Bone marrow (tissue), 2 donors: Measurements from ENCODE around the gene ADNP.
"Not testable (repeated sequence)": the region's sequence is repeated elsewhere in the genome, so short reads cannot be mapped to it uniquely, and the experiment has no call there.

Experiments
- DNase-seq, 2 donors: peaks; one replicate each; lab custom pipeline; 2025; lab: John Stamatoyannopoulos, UW

The ADNP gene

DNA sequence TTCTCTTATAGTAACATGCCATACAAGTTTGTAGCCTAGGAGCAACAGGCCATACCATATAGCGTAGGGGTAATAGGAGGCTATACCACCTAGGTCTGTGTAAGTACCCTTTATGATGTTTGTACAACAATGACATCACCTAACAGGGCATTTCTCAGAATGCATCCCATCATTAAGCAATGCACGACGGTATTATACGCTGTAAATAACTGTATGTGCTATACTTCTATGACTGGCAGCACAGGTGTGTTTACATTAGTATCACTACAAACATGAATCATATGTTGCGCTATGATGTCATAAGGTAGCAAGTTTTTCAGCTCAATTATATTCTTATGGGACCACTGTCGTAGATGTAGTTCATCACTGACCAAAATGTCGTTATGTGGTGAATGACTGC is 31.0 kb downstream of the ADNP start:
- no peak for DNase-seq

DNA sequence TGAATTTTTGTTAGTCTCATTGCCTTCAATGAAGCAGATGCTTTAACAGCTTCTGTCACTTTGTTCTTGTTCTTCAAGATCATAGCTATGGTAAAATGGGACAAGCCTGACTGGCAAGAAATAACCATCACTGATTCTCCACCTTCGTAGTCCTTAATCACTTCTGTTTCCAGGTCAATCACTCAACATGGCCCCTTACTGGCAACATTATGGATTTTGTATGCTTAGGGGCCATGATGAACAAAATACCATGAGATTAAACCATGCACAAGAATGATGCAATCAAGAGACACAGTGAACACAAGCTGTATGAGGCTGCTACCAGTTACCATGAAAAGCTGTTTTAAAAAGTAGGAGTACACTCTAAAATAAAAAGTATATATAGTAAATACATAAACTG is 32.8 kb downstream of the ADNP start:
- no peak for DNase-seq

- DNase-seq, result no peak
Observed at GRCh38 chr20:50895111-50895830, 36.0 kb downstream of the ADNP start.

DNA sequence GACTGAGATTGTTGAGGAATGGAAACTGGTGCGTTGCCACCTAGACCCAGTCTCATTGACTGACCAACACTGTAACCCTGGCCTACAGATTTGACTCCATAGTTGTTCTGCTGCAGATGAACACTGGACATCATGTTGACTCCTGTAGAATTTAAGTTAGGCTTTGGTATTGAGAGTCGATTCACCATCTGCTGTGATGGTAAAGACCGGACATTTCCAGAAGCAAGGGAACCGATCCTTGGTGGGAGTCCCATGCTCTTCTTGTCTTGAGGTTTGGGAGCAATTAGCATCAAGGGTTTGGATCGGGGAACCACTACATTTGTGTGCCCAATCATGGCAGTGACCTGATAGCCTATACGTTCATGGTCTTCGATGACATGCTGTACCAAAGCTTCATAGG is 37.6 kb downstream of the ADNP start:
- no peak for DNase-seq

- DNase-seq, result no peak
Observed at GRCh38 chr20:50892394-50892793, 38.8 kb downstream of the ADNP start.

DNA sequence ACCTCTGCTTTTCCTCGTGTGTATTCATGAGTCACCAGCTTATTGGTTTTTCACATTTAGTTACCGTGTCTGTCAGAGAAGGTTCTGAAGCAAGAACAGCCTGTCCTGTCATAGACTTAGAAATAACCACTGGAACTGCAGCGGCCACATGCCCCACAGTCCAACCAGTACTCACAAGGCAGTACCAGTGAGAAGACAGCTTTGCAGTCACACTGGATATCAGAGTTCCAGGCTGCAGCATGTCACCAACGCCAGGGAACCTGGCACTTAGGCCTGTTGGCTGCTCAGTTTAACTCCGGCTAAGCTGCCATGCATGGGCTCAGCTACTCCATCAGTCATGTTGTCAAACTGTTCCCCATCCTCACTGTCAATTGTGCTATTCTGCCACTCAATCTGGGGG is 40.1 kb downstream of the ADNP start:
- no peak for DNase-seq

GRCh38 chr20:50887576-50887975 is 43.7 kb downstream of the ADNP start:
- DNase-seq, result no peak

DNA sequence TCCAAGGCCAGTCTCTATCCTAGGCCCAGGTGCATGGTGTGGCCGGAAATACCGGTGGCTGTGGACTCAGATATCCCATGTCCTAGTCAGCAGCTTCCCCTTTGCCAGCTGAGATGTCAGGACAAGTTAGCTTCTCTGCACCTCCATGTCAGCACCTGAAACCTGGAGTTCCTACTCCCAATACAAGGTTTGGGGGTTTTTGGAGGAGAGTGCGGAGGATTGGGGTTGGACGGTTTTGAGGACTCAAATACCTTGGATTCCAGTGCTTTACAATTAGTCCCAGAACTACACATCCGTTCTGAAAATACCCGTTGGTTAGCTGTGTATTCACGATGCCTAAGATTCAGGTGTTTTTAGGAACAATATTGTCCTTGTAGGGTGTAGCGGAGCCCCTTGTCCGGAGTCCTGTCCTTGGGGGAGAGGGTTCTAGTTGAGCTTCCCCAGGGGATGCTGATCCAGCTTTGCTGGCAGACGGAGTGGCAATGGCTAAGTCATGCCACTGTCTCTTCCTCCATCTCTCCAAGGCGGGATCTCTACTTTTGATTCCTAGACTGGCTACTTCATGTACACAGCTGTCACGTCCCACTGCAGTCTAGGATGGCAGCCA is 45.0 kb downstream of the ADNP start:
- DNase-seq, result no peak

DNA sequence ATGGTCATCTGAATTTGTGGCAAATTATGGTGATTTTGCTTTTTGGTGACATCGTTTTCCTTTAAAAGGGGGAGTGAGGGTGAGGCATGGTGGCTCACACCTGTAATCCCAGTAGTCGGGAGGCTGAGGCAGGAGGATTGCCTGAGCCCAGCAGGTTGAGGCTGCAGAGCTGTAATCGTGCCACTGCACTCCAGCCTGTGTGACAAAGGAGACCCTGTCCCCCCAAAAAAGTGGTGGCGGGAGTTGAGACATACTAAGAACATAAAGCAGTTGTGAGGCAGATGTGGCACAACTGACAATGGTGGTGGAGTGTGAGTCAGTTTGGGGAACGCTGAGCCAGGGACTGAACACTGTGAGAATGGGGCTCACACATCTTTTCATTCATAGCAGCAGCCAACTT is 45.5 kb downstream of the ADNP start:
- no peak for DNase-seq

DNA sequence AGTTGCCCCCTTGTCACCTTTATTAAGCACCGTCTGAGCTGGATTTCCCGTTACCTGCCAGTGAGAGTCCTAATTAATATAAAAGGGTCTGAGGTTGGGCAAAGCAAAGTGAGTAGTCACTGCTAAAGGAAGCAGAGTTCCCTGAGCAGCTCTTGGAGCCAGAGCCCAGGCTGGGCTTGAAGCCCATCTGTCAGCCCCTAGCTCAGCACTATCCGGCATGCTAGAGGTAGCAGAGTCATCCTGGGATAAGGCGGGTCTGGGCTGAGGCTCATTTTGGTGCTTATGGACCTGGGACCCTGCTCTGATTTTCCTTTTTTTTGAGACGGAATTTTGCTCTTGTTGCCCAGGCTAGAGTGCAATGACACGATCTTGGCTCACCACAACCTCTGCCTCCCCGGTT is 46.2 kb downstream of the ADNP start:
- no peak for DNase-seq

GRCh38 chr20:50883856-50884255 is 47.4 kb downstream of the ADNP start:
- DNase-seq, result no peak

GRCh38 chr20:50881759-50882424 is 49.3 kb downstream of the ADNP start:
- not testable (repeated sequence) for DNase-seq

DNA sequence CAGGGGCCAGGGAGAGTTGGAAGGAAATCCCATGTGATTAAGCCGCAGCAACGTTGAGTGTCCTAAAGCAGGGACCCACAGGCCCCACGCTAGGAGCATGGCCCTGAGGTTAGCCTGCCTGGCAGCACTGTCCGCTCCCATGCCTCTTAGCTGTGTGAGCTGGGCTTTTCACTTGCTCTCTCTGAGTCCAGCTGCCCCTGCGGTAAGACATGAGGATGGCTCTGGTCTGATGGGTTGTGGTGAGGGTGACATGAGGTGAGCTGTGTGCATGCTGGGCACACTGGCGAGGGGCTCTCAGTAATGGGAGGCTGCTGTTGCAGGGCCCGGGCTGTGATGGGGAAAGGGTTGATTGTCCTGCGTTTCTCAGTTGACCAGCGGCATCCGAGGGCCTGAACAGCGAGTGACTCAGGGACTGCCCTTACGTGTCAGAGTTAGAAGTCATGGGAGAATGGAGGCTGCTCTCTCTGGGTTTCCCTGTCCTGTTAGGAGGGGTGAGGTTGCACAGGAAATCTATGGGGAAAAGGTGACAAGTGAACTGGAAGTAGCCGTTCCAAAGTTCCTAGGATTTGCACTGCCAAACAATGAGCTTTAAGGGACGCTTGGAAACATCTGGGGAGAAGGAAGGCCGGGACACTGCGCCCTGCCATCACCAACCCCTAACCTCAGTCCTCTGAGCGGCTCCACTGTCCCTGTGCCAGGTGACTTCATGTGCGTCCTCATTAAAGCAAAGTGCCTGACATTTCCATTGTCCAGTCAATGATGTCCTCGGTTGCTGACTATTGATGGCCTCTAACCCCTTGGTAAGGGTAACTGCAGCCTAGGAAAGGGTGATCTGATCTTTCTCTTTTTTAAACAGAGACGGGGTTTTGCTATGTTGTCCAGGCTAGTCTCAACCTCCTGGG is 51.3 kb downstream of the ADNP start:
- DNase-seq, result no peak

- no peak for DNase-seq
Observed at GRCh38 chr20:50877232-50877743, 53.9 kb downstream of the ADNP start.

DNA sequence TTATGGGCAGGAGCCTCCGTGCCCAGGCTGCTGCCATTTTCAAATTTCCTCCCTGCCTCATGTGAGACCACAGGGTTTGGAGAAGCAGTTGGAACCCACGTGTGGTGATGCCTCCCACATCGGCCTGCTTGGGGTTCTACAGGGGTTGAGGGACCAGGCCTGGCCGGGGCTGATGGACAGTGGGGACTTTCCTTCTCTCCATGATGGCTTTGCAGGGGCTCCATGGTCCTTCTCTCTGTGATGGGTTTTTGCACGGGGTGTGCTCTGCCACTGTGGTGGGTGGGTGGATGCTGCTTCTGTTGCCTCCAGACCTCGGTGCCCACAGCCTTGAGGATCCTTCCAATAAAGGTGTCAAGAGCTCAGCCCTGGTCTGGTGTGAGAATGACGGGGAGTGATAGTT is 54.4 kb downstream of the ADNP start:
- no peak for DNase-seq

DNA sequence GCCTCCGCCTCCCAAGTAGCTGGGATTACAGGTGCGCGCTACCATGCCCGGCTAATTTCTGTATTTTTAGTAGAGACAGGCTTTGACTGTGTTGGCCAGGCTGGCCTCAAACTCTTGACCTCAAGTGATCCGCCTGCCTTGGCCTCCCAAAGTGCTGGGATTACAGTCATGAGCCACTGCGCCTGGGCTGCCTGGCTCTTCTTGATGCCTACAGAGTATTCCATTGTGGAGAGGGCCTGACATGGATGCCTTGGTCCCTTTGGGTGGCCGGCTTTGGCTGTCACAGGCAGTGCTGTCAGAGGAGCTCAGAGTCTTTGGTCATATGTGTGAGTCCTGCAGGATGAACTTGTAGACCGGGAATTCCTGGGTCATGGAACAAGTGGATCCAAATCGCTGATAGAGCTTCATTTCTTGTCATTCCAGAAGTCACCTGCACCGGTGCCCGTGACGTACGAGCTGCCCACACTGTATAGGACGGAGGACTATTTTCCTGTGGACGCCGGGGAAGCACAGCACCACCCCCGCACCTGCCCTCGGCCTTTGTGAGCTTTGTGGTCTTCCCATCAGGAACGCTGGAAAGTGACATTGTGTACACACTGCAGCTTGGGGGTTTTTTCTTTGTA is 55.1 kb downstream of the ADNP start:
- DNase-seq, result no peak

- DNase-seq, result no peak
Observed at GRCh38 chr20:50874758-50875665, 56.2 kb downstream of the ADNP start.

- no peak for DNase-seq
Observed at GRCh38 chr20:50874111-50874757, 57.0 kb downstream of the ADNP start.

DNA sequence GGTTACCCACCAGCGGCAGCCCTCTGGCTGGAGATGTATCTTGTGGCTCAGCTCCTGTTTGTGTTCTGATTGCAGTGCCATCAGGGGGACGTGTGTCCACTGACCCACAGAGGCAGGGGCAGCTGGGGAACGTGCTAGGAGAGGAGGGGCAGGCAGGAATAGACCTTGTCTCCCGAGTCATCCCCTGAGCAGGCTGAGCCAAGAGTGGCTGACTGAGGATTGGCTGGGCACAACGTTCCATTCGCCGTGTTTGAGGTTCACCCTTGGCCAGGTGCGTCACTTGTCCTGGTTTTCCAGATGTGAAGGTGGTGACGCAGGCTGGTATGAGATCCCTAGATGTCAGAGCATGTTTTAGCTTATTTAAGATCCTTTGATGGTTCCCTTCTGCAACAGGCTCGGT is 57.7 kb downstream of the ADNP start:
- DNase-seq, result no peak
